OCI-LY7 (cell line): Measurements from ENCODE around the gene NDUFB3.

ENCODE experiments used
- CTCF ChIP-seq: fragments of 200-600 bp; sonication (generic); conservative IDR thresholded peaks from 2 replicates; pipeline ENCODE4 v1.5.1; 2014; ENCODE audit warnings: mild to moderate bottlenecking, antibody characterized with exemption, low read length, moderate library complexity, mixed read lengths
- EZH2phosphoT487 ChIP-seq: fragments of 200-600 bp; sonication (generic); IDR thresholded peaks from 2 replicates; pipeline ENCODE4 v1.6.1; 2018; ENCODE audit warnings: low read depth, borderline replicate concordance, mild to moderate bottlenecking, mixed run types, antibody characterized with exemption, low read length, moderate library complexity, mixed read lengths

GRCh38 chr2:201126308-201127151, 54.7 kb downstream of the NDUFB3 start:
- TF ChIP-seq CTCF (no peak), EZH2phosphoT487 (no peak)
